Daoy (cell line): ENCODE data around the gene IFRD1. TPM values are rescaled to one million over a fixed set of nuclear protein-coding genes. Genes with fewer than 3 reads are reported as not detected.
"Not testable (repeated sequence)": the region's sequence is repeated elsewhere in the genome, so short reads cannot be mapped to it uniquely, and the experiment has no call there.

Experiments used
- DNase-seq: peaks from one replicate; pipeline ENCODE4 v3.0.0-alpha.2; 2015; ENCODE audit warnings: low read depth
- total RNA-seq: library from RNA; depleted of rRNA; stranded (reverse); fragments of >200 nt; shearing (Covaris generic); gene quantifications from 2 replicates; pipeline ENCODE4 v1.2.3, GENCODE V29; 2014; rRNA removed

The IFRD1 gene
- total RNA-seq, 1 experiment from 2014 or later = 200 TPM

- DNase-seq = not testable (repeated sequence)
These were observed 66.2 kb downstream of the IFRD1 start for GRCh38 chr7:112516418-112516817.

GRCh38 chr7:112517487-112517886 lies 67.2 kb downstream of the IFRD1 start:
- no peak for DNase-seq

GRCh38 chr7:112520787-112521186 lies 70.5 kb downstream of the IFRD1 start:
- DNase-seq = no peak

GRCh38 chr7:112521942-112522341 lies 71.7 kb downstream of the IFRD1 start:
- DNase-seq = no peak

GRCh38 chr7:112523871-112524270 lies 73.6 kb downstream of the IFRD1 start:
- DNase-seq = no peak

Other genes starting within 250 kb of the IFRD1 start
- 10.7 and 17.2 TPM in 2 replicates for gene DOCK4, start 244.1 kb upstream of the IFRD1 start, total RNA-seq
- gene ZNF277, start 243.8 kb upstream of the IFRD1 start, total RNA-seq = 40.4 and 52.1 TPM in 2 replicates
- gene LSMEM1, start 30.5 kb downstream of the IFRD1 start, total RNA-seq = 0.74 TPM in 1 of 2 replicates, not detected in the other